Inflammatory macrophage treated with lipopolysaccharide for 1 hour (primary cell): Measurements from ENCODE around the gene PLVAP.

Experiments used
- DNase-seq, 2 donors: peaks; one replicate each; pipeline ENCODE4 v3.0.0-alpha.2; 2020 to 2022

PLVAP gene, protein sequence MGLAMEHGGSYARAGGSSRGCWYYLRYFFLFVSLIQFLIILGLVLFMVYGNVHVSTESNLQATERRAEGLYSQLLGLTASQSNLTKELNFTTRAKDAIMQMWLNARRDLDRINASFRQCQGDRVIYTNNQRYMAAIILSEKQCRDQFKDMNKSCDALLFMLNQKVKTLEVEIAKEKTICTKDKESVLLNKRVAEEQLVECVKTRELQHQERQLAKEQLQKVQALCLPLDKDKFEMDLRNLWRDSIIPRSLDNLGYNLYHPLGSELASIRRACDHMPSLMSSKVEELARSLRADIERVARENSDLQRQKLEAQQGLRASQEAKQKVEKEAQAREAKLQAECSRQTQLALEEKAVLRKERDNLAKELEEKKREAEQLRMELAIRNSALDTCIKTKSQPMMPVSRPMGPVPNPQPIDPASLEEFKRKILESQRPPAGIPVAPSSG

DNA sequence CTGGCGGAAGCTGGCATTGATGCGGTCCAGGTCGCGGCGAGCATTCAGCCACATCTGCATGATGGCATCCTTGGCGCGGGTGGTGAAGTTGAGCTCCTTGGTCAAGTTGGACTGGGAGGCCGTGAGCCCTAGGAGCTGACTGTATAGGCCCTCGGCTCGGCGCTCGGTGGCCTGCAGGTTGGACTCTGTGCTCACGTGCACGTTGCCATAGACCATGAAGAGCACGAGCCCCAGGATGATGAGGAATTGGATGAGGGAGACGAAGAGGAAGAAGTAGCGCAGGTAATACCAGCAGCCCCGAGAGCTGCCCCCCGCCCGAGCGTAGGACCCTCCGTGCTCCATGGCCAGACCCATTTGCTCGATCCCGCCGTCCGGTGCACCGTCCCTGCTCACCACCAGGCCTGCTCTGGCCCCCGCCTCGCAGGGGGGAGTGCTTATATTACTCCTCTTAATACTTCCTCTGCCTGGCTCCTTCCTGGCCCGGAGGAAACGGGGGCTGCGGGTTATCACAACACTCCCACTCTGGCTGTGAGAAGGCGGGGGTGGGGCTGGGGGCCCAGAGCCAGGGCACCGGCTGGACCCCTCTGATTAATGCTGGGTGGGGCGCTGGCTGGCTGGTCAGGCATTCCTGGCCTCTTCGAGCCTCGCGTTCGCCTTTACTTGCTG lies at the start of gene PLVAP:
TSS of gene PLVAP (minus strand) at position 408 of the 666 bp plus-strand sequence. CDS start at position 354, 54 bp downstream.
- DNase-seq, result no peak

DNA sequence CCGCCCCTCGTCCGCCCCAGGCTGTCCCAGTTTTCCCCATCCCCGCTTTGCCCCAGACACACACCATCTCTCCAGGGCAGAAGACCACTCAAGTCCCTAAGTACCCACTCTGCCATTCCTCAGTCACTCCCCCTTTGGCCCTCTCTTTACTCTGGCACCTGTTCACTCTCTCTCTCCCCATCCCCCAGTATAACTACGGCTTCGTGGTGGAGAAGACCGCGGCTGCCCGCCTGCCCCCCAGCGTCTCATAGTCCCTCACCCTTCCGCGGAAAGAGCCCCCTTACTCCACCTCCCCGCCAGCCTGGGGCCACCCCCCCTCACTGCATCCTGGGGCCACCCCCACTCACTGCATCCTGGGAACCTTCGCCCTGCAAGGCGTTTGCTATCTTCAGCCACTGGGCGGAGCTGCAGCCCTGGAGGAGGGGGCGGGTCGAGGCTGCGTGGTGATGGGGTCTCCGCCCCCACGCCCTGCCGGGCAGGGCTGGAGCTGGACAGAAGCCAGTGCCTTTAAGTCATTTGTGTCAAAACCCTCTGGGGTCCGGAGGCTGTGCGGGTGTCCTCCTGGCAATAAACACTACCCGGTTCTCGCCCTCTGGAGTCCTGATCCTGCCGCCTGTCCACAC lies 47.7 kb upstream of the PLVAP start:
- no peak for DNase-seq

DNA sequence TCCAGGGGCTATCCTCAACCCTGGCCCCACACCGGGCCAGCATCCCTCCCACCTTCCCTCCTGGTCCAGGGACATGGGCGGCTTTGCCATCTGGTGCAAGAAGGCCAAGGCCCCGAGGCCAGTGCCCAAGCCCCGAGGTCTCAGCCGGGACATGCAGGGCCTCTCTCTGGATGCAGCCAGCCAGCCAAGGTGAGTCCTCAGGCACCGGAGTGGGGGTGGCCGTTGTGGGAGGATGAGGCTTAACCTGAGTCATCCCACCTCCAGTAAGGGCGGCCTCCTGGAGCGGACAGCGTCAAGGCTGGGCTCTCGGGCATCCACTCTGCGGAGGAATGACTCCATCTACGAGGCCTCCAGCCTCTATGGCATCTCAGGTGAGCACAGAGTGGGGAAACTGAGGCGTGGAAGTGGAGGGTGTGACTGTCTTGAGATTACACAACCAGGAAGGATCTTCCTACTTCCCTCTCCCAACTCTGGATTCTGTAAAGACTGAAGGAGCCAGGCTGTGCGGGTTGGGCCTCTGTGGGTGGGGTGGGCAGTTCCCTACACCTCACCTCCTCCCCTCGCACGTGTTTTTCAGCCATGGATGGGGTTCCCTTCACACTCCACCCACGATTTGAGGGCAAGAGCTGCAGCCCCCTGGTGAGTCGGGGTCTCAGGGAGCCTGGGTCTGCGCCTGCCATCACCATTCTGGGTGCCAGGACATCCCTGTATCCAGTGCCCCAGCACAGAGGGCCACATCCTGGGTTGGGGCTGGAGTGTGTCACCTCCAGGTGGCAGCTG lies 46.5 kb upstream of the PLVAP start:
- no peak for DNase-seq

DNA sequence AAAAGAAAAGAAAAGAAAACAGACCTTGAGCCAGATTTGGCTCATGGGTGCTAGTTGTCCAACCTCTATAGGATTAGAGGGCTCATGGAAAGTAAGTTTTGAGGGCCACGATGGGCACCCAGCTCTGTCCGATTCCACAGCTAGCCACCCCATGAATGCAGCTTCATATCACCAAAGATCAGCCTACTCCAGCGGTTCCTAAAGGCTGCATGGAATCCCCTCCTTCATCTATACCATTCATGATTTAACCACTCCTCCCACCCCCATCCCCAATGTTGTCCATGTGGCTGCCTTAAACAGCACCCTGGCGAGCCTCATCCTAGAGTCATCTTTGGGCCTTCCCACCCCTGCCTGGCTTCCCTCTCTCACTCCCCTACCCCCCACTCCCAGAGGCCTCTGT lies 44.8 kb upstream of the PLVAP start:
- DNase-seq, result no peak

DNA sequence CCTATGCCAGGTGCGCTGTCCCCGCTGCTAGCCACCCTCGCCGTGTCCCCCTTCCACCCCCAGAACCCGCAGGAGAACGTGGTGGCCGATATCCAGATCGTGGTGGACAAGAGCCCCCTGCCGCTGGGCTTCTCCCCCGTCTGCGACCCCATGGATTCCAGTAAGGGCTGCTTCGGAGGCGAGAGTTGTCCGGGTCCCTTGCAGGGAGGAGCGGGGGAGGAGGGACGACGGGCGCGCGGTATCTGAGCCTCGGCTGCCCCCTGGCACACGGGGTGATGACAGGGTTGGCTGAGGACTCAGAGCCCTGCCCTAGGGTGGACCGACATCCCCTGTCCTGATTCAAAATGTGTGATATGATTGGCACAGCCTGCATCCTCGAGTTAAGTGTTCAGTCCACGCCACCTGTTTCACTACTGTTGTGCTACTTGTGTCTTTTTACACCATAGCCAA lies 43.4 kb upstream of the PLVAP start:
- no peak for DNase-seq

DNA sequence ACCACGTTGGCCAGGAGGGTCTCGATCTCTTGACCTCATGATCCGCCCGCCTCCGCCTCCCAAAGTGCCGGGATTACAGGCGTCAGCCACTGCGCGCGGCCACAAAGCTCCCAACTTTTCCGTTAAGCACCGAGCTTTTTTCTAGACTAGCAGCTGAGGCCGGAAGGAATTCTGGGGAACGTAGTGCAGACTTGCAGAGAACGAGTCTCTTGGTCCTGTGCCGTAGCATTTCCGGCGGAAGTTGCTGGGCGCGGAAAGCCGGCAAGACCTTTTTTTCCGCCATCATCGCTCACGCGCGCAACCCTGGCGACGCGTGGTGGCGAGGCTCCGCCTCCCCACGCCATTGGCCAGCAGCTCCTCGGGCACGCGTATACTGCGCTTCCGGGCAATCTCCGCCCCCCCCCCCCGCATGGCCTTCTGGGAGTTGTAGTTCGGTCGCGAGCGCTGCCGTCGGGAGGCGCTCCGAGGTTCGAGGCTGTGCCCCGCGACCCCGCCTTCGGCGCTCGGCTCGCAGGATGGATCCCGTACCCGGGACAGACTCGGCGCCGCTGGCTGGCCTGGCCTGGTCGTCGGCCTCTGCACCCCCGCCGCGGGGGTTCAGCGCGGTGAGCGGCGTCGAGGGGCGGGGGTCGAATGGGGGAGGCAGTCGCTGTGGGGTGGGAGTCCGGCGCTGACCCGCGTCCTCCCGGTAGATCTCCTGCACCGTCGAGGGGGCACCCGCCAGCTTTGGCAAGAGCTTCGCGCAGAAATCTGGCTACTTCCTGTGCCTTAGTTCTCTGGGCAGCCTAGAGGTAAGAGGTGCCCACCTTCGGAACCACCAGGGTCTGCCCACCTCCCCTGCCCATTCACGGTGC lies 42.7 kb upstream of the PLVAP start, which contains the start of gene MVB12A:
TSS of gene MVB12A (plus strand) at position 427 of the 854 bp plus-strand sequence. CDS start at position 516, 89 bp downstream.
- DNase-seq, result peak; percentile 96 to 97

DNA sequence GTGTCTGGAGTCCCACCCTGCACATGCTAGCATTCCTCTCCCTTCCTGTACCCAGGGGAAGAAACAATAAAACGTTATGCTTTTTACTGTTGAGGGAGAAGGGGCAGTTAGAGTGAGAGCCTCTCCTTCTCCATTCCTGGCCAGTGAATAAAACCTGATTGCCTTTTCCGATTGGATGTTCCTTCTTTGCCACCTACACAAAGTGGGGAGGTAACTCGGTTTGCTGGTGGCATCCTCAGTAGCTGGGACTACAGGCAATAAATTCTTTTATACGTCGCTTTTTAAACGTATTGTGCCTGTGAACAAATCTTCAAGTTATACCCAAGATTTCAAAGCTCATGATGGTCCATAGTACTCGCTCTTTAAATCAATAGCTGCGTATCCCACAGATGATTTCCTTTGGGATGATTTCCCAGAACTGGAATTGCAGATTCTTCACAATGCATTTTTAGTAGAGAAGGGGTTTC lies 42.0 kb upstream of the PLVAP start:
- DNase-seq, result no peak

DNA sequence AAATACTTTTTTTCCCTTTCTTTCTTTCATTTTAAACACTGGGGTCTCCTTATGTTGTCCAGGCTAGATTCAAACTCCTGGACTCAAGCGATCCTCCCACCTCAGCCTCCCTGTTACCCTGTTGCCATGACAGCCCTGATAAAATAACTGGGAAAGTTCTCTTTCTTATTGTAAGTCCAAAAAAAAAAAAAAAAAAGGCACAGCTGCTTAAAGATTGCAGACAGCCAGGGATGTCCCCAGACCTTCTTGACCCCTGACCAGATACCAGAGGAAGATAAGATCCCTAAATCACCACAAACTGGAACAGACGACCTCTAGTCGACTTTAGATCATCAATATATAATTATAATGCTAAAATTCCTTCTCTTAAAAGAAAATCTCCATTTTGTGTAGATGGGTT lies 41.6 kb upstream of the PLVAP start:
- no peak for DNase-seq

DNA sequence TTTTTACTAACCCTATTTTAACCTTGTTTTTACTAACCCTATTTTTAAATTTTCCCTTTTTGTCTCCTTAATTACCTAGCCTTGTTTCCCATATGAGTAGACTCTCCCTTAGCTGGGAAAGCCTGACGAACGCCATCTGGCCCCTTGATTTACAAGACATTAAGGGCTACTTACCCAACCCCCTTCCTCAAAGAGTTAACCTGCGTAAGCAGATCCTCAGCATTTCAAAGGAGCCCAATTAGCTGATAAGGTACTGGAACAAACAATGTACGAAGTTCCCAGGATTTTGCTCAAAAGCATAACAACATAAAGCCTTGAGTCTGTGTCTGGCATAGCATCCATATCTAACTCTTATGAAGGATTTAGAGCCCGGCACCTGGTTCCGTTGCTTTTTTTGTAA lies 38.0 kb upstream of the PLVAP start:
- no peak for DNase-seq

DNA sequence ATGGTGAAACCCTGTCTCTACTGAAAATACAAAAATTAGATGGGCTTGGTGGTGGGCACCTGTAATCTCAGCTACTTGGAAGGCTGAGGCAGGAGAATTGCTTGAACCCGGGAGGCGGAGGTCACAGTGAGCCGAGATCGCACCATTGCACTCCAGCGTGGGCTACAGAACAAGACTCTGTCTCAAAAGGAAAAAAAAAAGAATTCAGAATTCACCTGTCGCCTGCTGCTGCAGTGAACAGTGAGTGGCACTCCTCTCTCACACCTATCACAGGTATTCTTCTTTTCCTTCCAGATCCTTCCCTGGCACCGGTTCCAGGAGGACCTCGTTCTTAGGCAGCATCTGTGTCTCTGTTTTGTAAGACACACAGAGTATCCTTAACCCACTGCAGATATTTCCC lies 37.0 kb upstream of the PLVAP start:
- DNase-seq, result no peak

DNA sequence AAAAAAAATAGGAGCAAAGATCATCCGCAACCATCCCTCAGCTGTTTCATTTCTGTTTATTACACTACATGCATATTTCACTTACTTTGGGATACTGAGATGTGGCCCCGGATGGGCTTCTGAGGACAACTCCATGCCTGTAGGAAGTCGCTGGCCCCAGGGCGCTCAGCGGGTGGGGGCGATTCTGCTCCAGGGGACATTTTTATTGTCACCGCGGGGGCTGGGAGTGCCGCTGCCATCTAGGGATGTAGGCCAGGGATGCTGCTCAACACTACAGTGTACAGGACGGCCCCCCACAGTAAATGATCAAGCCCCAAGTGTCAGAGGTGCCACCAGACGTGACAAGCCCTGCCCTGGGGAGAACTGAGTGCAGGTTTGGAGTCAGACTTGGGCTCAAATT lies 34.7 kb upstream of the PLVAP start:
- no peak for DNase-seq

DNA sequence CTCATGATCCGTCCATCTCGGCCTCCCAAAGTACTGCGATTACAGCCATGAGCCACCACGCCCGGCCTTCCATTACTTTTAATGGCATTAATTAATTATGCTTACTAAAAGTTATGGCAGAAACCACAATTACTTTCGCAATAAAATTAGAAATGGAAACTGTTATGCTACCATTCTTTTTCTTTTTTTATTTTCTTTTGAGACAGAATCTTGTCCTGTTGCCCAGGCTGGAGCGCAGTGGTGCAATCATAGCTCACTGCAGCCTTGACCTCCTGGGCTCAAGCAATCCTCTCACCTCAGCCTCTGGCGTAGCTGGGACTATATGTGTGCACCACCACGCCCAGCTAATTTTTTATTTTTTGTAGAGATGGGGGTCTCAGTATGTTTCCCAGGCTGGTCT lies 32.8 kb upstream of the PLVAP start:
- DNase-seq, result no peak

DNA sequence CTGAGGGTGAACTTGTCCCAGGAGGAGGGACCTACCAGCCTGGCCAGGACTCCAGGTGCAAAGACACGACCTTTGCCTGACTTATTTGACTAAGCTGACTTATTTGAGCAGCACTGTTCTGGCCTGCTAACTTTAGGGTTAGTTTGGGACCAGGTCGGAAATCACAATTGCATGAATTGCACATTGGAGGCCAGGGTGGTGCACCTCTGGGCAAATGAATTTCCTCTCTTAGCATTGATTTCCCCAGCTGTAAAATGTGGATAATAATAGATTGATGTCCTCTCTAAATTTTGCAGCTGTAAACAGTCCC lies 29.7 kb upstream of the PLVAP start:
- DNase-seq, result no peak

DNA sequence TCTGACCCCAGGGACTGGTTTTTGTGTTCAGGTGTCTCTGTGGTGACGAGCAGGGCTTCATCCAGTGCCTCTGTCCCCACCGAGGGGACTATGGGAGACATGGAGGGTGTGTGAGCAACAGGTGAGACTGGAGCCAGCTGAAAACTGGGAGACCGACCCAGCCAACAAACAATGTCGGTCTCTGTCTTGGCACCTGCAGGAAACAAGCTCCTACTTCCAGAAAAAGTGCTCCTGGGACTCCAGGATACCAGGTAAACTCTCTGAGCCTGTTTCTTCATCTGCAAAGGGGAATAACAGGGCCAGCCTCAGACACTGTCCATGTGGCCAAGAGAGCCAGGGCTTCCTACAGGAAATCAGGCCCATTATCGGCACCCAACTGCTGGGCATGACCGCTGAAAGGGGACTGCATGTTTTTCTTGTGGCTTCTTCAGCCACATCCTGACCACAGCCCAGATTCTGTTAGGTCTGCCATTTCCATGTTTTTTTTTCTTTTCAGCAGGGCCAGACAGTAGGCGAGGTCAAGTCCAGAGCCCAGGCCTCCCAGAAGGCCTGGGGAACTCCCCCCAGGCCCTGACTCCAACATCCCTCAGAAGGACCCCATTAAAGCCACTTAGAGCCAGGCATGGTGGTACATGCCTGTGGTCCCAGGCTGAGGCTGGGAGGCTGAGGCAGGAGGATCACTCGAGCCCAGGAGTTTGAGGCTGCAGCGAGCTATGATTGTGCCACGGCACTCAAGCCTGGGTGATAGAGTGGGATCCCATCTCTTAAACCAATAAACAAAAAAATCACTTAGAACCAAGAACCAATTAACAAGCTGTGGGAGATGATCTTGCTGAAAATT lies 29.1 kb upstream of the PLVAP start:
- no peak for DNase-seq

DNA sequence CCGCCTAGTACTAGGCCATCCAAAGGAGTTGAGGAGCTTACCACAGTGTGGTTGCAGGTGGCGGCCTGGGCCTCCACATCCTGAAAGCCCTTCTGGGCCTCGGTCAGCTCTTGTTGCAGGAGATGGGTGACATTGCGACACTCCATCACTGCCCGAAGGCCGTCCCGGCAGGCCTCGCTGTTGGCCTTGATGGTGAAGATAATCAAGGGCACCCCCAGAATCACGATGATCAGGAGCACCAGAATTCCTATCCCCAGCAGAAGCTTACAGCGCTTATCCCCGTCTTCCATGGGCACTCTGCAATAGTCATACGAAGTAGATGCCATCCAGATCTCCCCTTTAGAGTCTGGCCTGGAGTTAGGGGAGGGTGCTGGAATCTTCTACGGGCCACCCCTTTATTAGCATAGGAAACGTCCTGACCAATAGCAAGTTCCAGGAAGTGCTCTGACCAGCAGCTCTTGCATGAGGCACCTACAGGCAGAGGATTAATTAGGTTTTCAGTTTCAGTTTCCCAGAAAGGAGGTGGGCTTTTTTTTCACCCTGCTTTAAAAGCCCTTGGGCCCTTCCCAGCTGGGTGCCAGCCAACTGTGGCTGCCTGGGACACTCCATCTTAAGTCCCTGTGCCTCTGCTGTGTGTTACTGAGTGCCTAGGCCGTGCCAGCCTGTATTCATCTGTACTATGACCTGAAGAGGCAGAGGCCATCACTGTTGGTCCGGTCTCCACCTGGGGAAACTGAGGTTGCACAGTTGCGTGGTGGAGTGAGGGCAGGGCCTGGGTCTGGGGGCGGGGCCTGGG lies 28.3 kb upstream of the PLVAP start, which contains the start of gene BST2:
TSS of gene BST2 (minus strand) at position 381 of the 796 bp plus-strand sequence. CDS start at position 326, 55 bp downstream.
- peak; percentile 90 to 92 for DNase-seq

DNA sequence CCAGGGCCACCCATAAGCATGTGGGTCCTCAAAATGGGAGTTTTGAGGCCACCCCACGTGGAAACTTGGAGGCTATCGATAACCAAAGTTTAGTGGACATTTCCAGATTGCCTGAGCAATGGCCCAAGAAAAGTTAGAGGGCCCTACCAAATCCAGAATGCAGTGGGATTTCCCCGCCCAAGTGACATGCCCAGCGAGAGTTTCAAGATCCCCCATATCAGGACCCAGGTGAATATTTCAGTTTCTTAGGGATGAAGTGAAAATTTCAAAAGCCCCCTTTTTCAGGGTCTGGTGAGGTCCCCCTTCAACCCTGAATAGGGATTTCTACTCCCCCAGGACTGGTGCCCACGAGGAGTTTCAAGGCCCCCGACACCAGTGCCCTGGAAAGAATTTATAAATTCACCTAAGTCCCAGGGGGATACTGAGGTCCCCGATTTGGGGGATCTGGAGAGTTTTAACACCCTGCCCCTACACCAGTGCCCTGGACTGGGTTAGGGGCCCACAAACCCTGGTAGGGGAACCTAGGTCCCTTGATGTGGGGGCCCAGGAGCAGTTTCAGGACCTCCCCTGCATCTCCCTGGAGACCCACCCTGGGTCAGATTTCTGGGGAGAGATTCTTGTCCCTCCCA lies 27.6 kb upstream of the PLVAP start:
- peak in 1 of 2 donors; percentile 29 for DNase-seq

DNA sequence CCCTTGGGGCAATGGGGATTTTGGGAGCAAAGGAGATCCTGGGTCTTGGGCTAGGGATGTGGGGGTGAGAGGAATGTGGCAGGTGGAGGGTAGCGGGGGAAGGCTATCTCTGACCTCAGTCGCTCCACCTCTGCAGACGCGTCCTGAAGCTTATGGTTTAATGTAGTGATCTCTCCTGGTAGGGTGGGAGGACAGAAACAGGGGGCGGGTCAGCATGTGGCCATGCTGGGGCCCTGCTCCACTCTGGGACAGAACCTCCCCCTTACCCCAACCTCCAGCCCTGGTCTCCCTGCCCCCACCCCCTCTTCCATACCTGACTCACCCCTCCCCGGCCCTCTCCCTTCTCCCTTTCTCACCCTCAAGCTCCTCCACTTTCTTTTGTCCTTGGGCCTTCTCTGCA lies 26.9 kb upstream of the PLVAP start:
- DNase-seq, result no peak

DNA sequence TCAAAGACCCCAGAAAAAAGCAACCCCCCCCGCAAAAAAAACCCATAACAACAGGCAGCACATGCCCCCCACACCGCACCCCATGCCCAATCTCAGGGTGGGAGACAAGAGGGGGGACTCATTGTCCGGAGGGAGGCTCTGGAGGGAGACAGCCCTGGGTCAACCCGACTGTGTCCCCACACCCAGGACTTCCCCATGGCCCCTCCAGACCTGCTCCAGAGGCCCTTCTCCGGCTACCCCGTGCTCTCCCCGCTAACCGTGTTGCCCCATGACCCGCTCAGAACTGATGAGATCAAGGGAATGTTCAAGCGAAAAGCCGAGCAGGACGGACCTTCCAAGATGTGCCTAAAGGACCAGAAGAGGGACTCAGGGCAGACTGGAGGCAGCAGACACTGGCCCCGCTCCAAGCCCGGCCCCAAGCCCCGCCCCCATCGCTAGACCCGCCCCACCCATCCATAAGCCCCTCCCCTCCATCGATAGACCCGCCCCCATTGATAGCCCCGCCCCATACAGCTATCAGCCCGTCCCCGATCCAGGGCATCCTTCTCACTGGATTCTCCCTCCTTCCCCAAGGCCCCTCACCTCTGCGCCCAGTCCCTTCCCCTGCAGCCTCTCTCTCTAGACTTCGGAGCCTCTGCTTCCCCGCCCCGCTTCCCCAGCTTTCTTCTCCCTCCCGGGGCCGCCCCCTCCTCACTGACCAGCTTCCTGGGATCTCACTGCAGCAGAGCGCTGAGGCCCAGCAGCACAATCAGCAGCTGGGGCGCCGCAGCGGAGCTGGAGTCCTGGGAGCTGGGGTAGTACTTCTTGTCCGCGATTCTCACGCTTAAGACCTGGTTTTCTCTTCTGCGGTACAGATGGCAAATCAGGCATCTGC lies 26.1 kb upstream of the PLVAP start:
- peak in 1 of 2 donors; percentile 62 for DNase-seq
